SIG-M5 treated with dmso at 0.1 percent for 504 hours (cell line): ENCODE results near the gene FKBP2.
A peak's percentile ranks its signal among the peaks of the same experiment; 100 is the strongest.

Source experiments
- DNase-seq: peaks from one replicate; lab custom pipeline; 2025; ENCODE audit not compliant: unreplicated experiment; lab: John Stamatoyannopoulos, UW

Gene FKBP2

GRCh38 chr11:64284048-64284961 lies 43.4 kb downstream of the FKBP2 start, which contains the start of gene BAD:
BAD (minus strand) TSS chr11:64284665; CDS start chr11:64284368, 297 bp downstream.
- peak; percentile 93 for DNase-seq

GRCh38 chr11:64284962-64285884 lies 44.3 kb downstream of the FKBP2 start, which contains the start of gene GPR137:
GPR137 (plus strand) TSS chr11:64285848; CDS start chr11:64286525, 677 bp downstream.
- DNase-seq, result peak; percentile 69

- no peak for DNase-seq
These were observed 45.2 kb downstream of the FKBP2 start for GRCh38 chr11:64285885-64286800.

GRCh38 chr11:64286801-64287159 lies 45.9 kb downstream of the FKBP2 start:
- no peak for DNase-seq

GRCh38 chr11:64287676-64288352 lies 46.9 kb downstream of the FKBP2 start:
- DNase-seq, result no peak

GRCh38 chr11:64288353-64288750 lies 47.5 kb downstream of the FKBP2 start:
- no peak for DNase-seq

- DNase-seq, result no peak
These were observed 48.2 kb downstream of the FKBP2 start for GRCh38 chr11:64289002-64289564.

GRCh38 chr11:64290352-64291261 lies 49.7 kb downstream of the FKBP2 start:
- no peak for DNase-seq

- DNase-seq, result no peak
These were observed 50.4 kb downstream of the FKBP2 start, which contains the start of gene KCNK4 for GRCh38 chr11:64291262-64291751. KCNK4 (plus strand) TSS chr11:64291302; CDS start chr11:64293019, 1,717 bp downstream.

GRCh38 chr11:64291752-64292459 lies 51.0 kb downstream of the FKBP2 start:
- DNase-seq, result no peak

- DNase-seq, result no peak
These were observed 51.8 kb downstream of the FKBP2 start for GRCh38 chr11:64292460-64293254.
